ENCODE data around the gene SLC36A2.
A peak's percentile ranks its signal among the peaks of the same experiment; 100 is the strongest.
"Not testable (repeated sequence)": the region's sequence is repeated elsewhere in the genome, so short reads cannot be mapped to it uniquely, and the experiment has no call there.

The SLC36A2 gene

GRCh38 chr5:151320481-151320880 is 26.9 kb downstream of the SLC36A2 start:
- DNase-seq = no peak

- DNase-seq = peak; percentile 15
Measured at GRCh38 chr5:151318850-151319732, 28.3 kb downstream of the SLC36A2 start.

- DNase-seq = no peak
Measured at GRCh38 chr5:151317871-151318270, 29.5 kb downstream of the SLC36A2 start.

GRCh38 chr5:151315998-151316597 is 31.3 kb downstream of the SLC36A2 start:
- no peak for DNase-seq

GRCh38 chr5:151313357-151313756 is 34.0 kb downstream of the SLC36A2 start:
- DNase-seq = no peak

GRCh38 chr5:151312756-151313324 is 34.5 kb downstream of the SLC36A2 start:
- no peak for DNase-seq

GRCh38 chr5:151310932-151311331 is 36.4 kb downstream of the SLC36A2 start:
- DNase-seq = no peak

- not testable (repeated sequence) for DNase-seq
Measured at GRCh38 chr5:151309821-151310220, 37.5 kb downstream of the SLC36A2 start.

- DNase-seq = not testable (repeated sequence)
Measured at GRCh38 chr5:151309266-151309665, 38.1 kb downstream of the SLC36A2 start.

GRCh38 chr5:151303666-151304065 is 43.7 kb downstream of the SLC36A2 start, which contains the start of gene SLC36A3:
TSS of gene SLC36A3 (minus strand) at chr5:151303766. CDS start at chr5:151303354, 412 bp downstream.
- DNase-seq = no peak

- no peak for DNase-seq
Measured at GRCh38 chr5:151298063-151298855, 49.1 kb downstream of the SLC36A2 start.

GRCh38 chr5:151296974-151297373 is 50.4 kb downstream of the SLC36A2 start:
- DNase-seq = no peak

- DNase-seq = no peak
Measured at GRCh38 chr5:151296478-151296830, 50.9 kb downstream of the SLC36A2 start.

- DNase-seq = no peak
Measured at GRCh38 chr5:151295791-151296477, 51.4 kb downstream of the SLC36A2 start.

- no peak for DNase-seq
Measured at GRCh38 chr5:151295138-151295537, 52.2 kb downstream of the SLC36A2 start.

GRCh38 chr5:151293624-151294023 is 53.7 kb downstream of the SLC36A2 start:
- no peak for DNase-seq

- peak; percentile 9 for DNase-seq
Measured at GRCh38 chr5:151288180-151288579, 59.2 kb downstream of the SLC36A2 start.

GRCh38 chr5:151286246-151286645 is 61.1 kb downstream of the SLC36A2 start:
- DNase-seq = no peak

GRCh38 chr5:151285683-151286082 is 61.7 kb downstream of the SLC36A2 start:
- no peak for DNase-seq

GRCh38 chr5:151284392-151284967 is 62.9 kb downstream of the SLC36A2 start:
- no peak for DNase-seq

GRCh38 chr5:151283120-151283825 is 64.1 kb downstream of the SLC36A2 start:
- DNase-seq = no peak

All from DMS79 (cell line).